ENCODE data around the gene ICAM1.

DNA sequence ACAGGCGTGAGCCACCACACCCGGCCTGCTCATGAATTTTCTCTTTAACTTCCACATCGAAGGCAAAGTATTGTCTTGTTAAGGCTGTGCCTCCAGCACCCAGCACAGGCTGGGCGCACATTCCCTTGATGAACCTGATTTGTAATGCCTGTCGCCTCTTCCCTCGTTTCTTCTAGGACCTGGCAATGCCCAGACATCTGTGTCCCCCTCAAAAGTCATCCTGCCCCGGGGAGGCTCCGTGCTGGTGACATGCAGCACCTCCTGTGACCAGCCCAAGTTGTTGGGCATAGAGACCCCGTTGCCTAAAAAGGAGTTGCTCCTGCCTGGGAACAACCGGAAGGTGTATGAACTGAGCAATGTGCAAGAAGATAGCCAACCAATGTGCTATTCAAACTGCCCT, 3.7 kb downstream of the ICAM1 start:
- TF ChIP-seq, protein P1, sequence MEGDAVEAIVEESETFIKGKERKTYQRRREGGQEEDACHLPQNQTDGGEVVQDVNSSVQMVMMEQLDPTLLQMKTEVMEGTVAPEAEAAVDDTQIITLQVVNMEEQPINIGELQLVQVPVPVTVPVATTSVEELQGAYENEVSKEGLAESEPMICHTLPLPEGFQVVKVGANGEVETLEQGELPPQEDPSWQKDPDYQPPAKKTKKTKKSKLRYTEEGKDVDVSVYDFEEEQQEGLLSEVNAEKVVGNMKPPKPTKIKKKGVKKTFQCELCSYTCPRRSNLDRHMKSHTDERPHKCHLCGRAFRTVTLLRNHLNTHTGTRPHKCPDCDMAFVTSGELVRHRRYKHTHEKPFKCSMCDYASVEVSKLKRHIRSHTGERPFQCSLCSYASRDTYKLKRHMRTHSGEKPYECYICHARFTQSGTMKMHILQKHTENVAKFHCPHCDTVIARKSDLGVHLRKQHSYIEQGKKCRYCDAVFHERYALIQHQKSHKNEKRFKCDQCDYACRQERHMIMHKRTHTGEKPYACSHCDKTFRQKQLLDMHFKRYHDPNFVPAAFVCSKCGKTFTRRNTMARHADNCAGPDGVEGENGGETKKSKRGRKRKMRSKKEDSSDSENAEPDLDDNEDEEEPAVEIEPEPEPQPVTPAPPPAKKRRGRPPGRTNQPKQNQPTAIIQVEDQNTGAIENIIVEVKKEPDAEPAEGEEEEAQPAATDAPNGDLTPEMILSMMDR (optimal IDR thresholded peaks at IDR 0.05 in 1 of 3, IDR thresholded peaks at IDR 0.05 in 1 of 3, conservative IDR thresholded peaks at IDR 0.05 in 1 of 3; ENCODE audit: extremely low read depth in 1 of 3, insufficient read depth in 2 of 3, low read length in 3 of 3) = no peak
- TF ChIP-seq EZH2 (IDR thresholded peaks at IDR 0.05; ENCODE audit: low read length) = no peak
